ENCODE measurements around the gene ZMYND11.

ZMYND11 gene

GRCh38 chr10:95356-96115 lies 39.7 kb upstream of the ZMYND11 start:
- Histone ChIP-seq H3K9me3 (no peaks in the 10 kb centered on the region), H3K27ac (no peak overlapping the region), H3K4me1 (ENCODE audit: control insufficient read depth in 1 of 2, insufficient read depth in 1 of 2, low read depth in 1 of 2, low read length in 1 of 2) (no peaks in the 10 kb centered on the region), H3K36me3 (no peaks in the 10 kb centered on the region), H3K4me3 (ENCODE audit: low read depth in 1 of 2, low read length in 1 of 2) (no peak overlapping the region), H3K27me3 (no peaks in the 10 kb centered on the region)
- TF ChIP-seq CTCF (IDR thresholded peaks at IDR 0.05) = no peak

- Histone ChIP-seq H3K9me3 (no peaks in the 10 kb centered on the region), H3K36me3 (no peaks in the 10 kb centered on the region), H3K27me3 (no peaks in the 10 kb centered on the region), H3K27ac (no peak overlapping the region), H3K4me1 (ENCODE audit: control insufficient read depth in 1 of 2, insufficient read depth in 1 of 2, low read depth in 1 of 2, low read length in 1 of 2) (no peaks in the 10 kb centered on the region), H3K4me3 (ENCODE audit: low read depth in 1 of 2, low read length in 1 of 2) (no peak overlapping the region)
- no peak for TF ChIP-seq CTCF (IDR thresholded peaks at IDR 0.05)
Observed at GRCh38 chr10:96466-96865, 38.8 kb upstream of the ZMYND11 start.

GRCh38 chr10:104416-104815 lies 30.8 kb upstream of the ZMYND11 start:
- TF ChIP-seq CTCF (IDR thresholded peaks at IDR 0.05) = no peak
- H3K36me3 ChIP-seq = no peaks in the 10 kb centered on the region
- H3K27me3 ChIP-seq = no peaks in the 10 kb centered on the region
- no peak overlapping the region for H3K27ac ChIP-seq
- H3K4me3 ChIP-seq (ENCODE audit: low read depth in 1 of 2, low read length in 1 of 2) = no peak overlapping the region
- H3K9me3 ChIP-seq = no peaks in the 10 kb centered on the region
- H3K4me1 ChIP-seq (ENCODE audit: control insufficient read depth in 1 of 2, insufficient read depth in 1 of 2, low read depth in 1 of 2, low read length in 1 of 2) = no peaks in the 10 kb centered on the region

- H3K27ac ChIP-seq = no peak overlapping the region
- H3K27me3 ChIP-seq = peaks cover 3% of the 10 kb centered on the region
- no peak overlapping the region for H3K4me3 ChIP-seq (ENCODE audit: low read depth in 1 of 2, low read length in 1 of 2)
- no peaks in the 10 kb centered on the region for H3K36me3 ChIP-seq
- H3K4me1 ChIP-seq (ENCODE audit: control insufficient read depth in 1 of 2, insufficient read depth in 1 of 2, low read depth in 1 of 2, low read length in 1 of 2) = no peaks in the 10 kb centered on the region
- no peaks in the 10 kb centered on the region for H3K9me3 ChIP-seq
- no peak for TF ChIP-seq CTCF (IDR thresholded peaks at IDR 0.05)
Observed at GRCh38 chr10:104862-105565, 30.2 kb upstream of the ZMYND11 start.

GRCh38 chr10:105806-106205 lies 29.4 kb upstream of the ZMYND11 start:
- Histone ChIP-seq H3K9me3 (no peaks in the 10 kb centered on the region), H3K4me3 (ENCODE audit: low read depth in 1 of 2, low read length in 1 of 2) (no peak overlapping the region), H3K27ac (no peak overlapping the region), H3K4me1 (ENCODE audit: control insufficient read depth in 1 of 2, insufficient read depth in 1 of 2, low read depth in 1 of 2, low read length in 1 of 2) (no peaks in the 10 kb centered on the region), H3K27me3 (peaks cover 3% of the 10 kb centered on the region), H3K36me3 (no peaks in the 10 kb centered on the region)
- TF ChIP-seq CTCF (IDR thresholded peaks at IDR 0.05) = no peak
